ENCODE data around the gene RASAL2.

Gene RASAL2

DNA sequence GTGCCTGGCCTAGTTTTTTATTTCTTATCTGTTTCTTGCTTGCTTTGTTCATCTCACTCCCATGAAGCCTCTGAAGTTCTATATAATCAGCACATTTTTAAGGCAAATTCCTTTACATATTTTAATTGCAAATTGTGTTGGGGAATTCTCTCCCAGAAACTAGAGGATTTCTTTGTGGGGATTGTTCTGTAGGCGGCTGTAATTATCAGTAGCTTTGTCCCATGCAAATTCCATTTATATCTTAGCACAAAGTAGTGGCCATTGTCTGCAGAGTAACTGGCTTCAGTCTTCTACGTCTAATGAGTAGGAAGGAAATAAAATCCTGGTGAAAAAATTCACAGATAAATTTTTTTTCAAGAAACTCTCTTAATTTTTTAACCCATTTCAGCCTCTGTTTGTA, 367.2 kb downstream of the RASAL2 start:
- DNase-seq (ENCODE audit: low read depth), result no peak

DNA sequence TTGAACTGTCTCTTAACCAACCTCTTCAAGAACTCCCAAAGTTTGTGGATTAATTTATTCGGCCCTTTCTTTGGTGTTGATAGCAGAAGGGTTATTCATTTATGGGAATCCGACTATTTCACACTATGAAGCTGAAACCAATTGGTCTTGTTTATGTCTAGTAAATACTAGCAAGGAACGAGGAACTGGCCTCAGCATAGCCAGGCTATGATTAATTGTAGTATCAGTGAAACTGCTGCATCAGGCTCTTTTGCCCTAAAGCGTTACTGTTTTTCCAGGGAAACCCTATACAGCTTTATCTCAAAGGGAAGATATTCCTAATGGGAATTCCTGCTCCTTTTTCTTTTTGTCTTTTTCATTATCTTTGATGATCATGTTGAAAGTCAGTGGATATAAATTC, 367.8 kb downstream of the RASAL2 start:
- DNase-seq (ENCODE audit: low read depth), result peak; percentile 9

DNA sequence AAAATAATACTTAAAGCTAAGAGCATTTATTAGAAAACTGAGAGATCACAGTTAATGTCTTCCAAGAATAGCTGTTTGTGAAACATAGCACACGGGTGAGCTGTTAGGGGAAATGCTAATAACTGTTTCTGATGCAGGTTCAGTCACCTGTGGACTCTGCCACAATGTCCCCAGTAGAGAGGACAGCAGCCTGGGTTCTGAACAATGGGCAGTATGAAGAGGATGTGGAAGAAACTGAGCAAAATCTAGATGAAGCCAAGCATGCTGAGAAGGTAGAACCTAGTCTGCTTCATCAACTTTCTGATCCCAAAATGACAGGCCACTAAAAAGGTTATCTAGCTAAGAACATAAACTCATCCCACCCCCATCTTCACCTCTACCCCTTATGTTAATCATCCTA, 370.2 kb downstream of the RASAL2 start:
- DNase-seq (ENCODE audit: low read depth), result no peak

DNA sequence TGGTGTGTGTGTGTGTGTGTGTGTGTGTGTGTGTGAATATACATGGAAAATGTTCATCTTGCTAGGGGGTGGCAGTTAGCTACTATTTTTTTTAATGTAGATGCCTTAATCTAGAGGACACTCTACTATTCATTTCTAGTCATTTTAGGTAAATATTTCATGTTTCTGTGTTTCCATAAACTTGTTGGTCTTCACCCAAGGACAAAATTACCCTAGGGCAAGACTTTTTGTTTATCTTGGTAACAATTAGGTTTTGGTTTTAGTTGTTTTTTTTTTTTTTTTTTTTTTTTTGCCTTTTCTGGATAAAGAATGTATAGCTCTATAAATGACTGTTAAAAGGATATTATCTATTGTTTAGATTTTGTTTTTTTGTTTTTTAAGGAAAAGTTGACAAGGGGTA, 370.7 kb downstream of the RASAL2 start:
- peak; percentile 57 for DNase-seq (ENCODE audit: low read depth)

DNA sequence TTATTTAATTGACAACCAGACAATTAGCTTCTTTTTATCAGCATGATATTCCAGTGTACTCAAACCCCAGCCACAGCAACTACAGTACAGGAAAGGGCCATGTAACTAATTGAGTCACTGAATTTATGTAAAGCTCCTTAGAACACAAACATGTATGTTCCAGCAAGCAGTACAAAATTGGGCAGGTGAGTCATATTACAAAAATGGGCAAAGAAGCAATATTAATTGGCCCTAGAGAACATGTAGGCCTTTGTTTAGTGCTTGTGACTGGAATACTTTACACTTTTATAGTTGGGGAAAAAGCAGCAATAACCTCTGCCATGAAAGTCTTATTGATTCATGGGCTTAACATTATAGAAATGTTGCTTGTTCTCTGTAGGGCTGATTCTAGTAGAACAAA, 371.1 kb downstream of the RASAL2 start:
- DNase-seq (ENCODE audit: low read depth), result peak; percentile 49

DNA sequence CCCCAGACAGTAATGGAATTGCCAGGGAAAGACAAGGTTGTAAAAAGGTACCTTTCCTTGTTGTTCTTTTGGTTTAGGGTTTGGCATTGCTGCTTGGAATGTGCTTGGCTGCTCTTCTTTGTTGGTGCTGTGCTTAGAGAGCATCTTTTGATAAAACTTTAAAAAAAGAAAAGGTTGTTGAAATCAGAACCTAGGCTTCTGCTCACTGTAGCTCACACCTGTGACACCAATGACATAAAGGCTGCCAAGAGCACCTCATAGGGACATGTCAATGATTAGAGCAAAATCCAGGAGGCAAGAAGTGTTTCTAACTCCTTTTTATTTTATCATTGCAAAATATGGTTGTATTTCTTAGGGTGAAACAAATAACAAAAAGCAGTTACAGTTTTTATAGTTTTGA, 373.9 kb downstream of the RASAL2 start:
- DNase-seq (ENCODE audit: low read depth), result no peak

DNA sequence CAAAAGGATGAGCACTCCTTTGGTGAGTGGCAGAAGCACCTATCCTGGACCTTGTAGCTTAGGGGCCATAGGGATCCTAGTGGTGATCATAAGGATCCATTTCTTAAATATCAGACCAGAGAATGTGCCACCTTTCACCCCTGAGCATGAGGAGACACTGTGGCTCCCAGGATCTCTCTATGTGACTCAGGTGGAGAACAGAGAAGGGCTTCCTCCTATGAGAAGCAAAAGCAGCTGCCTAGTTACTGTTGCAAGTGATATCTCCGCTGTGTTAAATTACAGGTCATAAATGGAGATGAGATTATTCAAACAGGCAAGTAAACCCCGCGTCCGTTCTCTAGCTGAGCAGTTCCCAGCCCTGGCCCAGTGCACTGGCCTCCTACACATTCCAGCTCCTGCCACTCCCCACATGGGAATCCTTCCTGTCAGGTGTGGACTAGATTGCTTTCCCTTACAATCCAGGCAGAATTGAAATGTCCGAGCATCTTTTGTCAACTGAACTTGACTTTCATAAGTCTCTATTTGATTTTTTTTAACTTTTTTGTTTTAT, 376.6 kb downstream of the RASAL2 start:
- DNase-seq (ENCODE audit: low read depth), result no peak

DNA sequence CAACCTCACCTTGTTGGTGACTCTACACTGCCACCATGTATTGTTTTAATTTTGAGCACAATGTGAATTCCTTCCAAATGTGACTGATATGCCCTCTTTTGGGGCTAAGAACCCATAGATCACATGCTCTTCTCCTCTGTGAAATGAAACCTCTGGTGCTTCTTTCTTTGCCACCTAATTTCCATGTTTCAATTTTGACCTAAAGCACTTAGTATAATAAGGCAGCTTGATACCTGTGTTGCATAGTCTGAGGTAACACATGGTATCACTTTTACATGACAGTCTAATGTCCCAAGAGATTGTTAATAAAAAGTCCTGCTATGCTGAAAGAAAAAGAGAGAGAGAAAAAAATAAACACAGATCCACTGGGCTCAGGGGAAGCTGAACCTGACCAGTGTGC, 378.6 kb downstream of the RASAL2 start:
- no peak for DNase-seq (ENCODE audit: low read depth)

DNA sequence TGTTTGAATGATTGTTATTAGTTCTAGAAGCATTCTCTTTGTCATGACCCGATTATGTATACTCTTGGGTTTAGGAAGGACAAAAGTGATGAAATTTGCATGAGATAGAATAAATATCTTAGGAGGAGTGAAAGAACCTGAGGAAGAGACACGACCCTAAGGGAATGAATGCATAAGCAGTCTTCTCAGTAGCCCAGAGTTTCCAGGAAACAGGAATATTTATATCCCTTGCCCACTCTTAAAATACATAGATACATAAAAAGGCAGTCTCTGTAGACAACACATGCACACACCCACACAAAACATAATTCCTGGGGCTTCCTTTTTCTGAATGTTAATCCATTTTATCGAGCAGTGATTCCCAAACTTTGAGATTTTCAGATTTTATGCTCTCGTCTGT, 383.5 kb downstream of the RASAL2 start:
- no peak for DNase-seq (ENCODE audit: low read depth)

DNA sequence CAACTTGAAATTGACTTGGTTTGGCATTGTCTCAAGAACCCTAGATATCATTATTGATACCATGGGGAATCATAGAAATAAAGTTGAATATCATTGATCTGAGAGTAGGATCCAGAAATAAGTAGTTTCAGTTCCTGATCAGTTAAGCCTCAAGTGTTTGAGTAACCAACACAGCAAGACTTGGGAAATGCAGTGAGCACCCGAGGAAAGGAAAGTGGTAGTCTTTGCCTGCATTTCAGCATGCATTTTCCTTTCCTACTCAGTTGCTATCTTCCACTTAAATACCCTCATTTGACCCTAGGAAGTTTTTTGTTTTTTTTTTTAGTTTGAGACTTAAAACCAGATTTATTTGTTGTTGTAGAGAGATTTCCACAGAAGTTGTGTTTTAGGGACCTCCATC, 383.9 kb downstream of the RASAL2 start:
- no peak for DNase-seq (ENCODE audit: low read depth)

DNA sequence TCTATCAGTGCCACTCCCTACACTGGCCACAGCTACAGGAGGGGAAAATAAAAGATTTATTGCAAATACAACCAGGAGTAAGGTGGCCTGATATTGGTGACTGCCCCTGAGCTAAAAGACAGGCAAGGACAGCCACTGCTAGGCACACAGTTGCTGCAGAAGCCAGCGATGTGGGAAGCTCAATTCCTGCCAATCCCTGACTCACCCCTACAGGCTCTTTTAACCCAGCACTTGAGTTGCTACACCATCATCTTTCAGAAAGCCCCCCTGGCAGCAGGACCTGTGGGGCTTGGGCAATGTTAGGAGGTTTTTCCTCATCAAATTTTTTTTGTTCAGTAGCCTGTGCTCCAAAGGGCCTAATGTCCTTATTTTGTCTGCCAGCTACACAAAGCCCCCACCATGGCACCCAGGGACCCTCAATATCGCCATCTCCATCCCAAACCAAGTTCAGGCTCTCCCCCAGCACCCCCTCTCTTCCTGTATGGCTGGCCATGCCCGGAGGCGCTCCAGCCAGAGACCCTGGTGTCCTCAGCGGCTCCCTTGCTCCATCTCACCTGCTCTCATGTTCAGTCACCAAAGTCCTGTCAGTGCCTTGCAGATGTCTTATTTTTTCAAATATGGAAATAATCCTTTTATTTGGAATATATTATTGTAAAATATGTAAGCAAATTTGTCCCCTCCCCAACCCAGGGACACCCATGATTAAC, 389.5 kb downstream of the RASAL2 start:
- DNase-seq (ENCODE audit: low read depth), result no peak

DNA sequence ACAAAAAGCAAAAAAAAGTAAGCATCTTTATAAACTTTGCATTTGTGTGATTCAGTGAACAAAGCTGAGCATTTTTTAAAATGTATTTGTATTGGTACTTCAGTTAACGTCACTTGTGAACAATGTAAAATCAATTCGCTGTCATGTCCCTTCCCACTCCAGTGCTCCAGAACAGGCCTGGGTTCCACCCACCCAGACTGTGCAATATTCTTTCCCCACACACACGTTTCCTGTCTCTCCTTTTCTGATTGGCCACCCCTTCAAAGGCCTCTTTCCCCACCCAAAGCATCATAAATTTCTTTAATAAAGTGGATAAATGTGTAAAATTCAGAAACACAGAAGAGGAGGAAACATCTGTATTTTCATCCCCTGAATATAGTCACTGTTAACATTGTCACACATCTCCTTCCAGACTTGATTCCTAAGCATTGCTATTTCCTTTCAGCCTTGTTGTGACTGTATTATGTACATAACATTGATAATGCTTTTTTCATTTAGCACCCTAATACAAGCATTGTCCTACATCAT, 390.9 kb downstream of the RASAL2 start:
- no peak for DNase-seq (ENCODE audit: low read depth)

DNA sequence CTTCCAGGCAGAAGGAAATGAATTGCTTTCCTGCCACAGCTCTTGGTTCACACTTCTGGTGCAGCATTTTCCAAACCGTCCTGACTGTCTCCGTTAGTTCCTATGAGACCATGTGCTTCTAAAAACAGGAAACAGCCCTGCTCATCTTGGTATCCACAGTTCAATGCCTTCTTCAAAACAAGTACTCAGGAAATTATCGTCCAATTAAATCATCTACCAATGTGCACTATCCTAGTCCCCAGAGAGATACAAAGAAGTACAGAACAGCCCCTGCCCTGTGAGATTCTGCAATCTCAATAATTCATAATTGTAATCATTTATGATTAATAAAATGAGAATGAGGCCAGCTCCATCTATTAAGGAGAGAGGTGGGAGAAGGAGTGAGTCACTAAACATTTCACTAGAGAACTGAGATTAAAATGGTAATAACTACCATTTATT, 391.7 kb downstream of the RASAL2 start:
- no peak for DNase-seq (ENCODE audit: low read depth)

DNA sequence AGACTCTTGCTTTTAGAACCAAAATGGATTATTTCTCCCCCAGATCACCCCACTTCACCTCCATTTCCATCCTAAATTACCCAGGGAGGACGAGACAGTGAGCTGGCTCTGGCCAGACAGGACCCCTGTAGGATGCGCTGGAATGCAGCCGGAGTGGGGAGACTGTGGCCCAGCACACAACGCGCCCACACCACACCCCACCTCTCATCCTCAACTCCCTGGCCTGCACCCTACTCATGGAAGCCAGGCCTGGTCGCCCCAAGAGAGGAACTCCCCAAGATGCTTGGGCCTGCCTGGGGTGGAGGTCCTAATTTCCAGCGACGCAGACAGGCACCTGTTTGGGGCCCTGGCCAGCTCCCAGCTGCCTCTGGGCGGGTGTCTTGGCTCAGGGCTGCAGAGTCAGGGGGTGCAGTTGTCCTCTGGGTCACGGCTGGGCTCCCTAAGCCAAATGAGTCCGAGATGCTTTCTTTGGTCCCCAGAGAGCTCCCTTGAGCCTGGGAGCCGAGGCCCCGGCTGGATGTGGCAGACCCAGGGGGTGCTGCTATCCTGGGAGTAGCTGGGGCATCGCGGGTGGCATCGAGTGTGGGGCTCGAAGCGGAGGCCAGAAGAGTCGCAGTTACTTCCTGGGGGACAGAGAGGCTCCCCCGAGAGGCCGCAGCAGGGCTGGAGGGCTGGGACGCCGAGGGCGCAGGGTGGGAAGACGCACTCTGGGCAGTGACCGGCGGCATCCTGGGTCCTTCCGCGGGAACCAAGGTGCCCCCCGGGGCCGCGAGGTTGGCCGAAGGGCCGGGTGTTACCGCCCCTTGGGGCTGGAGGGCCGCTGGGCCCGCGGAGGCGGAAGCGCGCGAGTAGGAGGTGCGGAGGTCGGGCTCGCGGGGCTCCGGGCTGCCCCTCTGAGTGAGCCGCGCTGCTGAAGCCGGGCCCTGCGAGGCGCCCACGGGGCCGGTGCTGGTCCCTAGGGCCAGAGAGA, 392.5 kb downstream of the RASAL2 start:
- DNase-seq (ENCODE audit: low read depth), result no peak

DNA sequence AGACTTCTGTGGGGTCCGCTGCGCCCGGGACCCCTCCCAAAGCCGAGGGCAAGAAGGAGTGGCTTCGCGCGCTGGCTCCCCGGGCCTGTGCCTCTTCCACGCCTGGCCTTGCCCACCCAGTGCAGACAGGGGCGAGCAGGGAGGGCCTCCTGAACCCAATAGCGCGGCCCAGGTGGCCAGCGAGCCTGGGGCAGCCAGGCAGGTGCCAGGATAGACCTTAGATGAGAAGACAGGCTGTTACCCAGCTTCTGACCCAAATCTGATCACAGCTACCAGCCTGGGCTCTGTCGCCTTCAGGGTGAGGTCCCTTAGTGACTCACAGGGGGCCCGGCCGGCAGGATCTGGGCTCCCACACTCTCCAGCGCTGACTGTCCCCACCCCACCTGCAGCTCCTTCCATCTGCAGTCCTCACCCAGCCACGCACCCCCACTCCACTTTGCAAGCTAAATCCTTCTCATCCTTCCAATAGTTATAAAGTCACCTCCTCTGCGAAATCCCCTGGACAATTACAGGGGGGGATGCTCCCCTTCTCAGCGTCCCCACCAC, 393.2 kb downstream of the RASAL2 start:
- no peak for DNase-seq (ENCODE audit: low read depth)

DNA sequence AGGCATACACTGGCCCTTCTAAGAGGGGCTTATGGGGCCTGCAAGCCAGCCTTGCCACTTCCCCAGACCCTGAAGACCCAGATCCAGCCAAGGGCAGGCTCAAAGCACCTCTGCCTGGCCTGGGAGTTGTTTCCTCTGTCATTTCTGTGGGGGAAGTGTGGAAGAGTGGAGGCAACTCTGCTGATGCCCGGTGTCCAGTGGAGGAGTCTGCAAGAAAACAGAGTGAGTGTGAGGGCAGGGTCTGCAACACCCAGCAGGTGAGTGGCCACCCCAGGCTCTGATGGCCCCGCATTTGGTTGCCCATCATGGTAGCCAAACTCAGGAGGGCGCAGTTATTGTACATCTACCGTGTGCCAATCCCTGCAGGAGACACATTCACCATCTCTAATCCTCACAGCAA, 394.5 kb downstream of the RASAL2 start:
- no peak for DNase-seq (ENCODE audit: low read depth)

DNA sequence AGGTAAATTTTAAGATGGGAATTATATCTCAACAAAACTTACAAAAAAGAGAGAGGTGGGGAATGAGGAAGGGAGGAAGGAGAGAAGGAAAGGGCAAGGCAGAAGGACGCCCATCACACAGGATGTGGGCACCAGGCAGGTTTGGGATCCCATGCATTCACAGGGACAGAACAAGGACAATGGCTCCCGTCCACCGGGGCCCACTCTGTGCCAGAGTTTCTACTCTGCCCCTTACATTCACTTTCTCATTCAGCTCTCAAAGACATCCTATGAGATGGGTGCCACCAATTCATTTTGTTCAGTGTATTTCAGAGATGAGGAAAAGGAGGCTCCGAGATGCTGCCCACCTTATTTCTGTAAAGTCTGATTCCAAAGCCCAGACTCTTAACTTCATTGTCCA, 395.5 kb downstream of the RASAL2 start:
- DNase-seq (ENCODE audit: low read depth), result no peak

DNA sequence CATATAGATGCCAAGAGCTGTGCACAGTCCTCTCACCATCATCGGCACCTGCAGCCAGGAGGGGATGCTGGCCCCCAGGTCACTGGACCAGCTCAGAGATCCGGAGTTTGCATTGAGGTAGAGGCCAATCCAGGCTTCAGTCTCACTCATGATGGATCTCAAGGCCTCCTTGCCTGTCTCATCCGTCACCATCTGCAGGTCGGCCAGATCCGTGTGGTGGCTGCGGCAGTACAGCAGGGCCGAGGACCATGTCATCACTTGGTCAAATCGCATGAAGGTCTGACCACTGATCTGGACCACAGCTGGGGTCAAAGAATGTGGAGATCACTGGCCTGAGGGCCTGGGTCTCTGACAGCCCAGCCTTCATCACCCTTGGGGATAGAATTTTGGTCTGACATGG, 396.2 kb downstream of the RASAL2 start:
- no peak for DNase-seq (ENCODE audit: low read depth)

DNA sequence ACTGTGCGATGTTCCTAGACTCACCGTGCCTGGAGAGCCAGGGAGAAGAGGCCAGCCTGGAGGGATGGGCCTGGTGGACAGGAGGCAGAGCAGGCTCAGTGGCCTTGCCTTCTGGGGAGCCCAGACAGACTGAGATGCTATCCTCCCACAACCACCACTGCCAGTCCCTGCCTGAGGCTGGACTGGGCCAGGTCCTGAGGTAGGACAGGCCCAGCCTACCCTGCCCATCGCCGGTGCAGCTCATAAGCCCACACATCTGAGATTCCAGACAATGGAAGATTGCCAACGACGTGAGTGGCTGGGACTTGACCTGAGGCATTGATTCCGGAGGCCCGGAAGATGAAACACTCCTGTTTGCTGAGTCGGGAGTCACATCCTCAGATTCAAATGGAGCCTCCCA, 397.1 kb downstream of the RASAL2 start:
- no peak for DNase-seq (ENCODE audit: low read depth)

DNA sequence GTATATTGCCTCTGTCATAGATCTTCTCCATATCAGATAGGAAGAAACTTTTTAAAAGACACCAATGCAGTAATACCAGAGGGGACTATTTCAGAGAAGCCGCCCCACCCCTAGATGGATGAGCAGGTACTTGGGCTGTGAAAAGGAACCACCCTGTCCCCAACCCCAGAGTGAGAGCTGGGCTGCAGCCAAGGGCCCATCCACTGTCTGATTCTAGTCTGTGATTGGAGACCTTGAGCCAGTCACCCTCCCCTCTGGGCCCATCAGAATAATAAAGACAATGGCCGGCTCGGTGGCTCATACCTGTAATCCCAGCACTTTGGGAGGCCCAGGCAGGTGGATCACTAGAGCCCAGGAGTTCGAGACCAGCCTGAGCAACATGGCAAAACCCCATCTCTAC, 397.8 kb downstream of the RASAL2 start:
- DNase-seq (ENCODE audit: low read depth), result no peak

DNA sequence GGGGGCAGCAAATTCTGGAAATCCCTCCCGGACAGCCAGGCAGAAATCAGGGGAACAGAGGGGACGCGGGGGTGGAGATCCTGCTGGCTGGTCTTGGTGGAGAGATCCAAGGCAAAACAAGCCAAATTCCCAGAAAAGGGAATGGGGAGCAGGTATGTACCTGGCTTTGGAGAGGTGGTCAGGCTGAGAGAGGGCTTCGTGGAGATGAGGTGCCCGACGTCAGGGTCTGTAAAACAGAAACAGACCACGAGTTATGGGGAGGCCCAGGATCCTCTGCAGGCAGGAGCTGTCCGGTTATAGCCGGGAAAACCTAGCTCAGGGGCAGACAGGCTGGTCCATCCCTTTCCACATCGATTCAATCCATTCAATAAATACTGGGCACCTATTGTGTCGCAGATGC, 398.4 kb downstream of the RASAL2 start:
- DNase-seq (ENCODE audit: low read depth), result no peak

DNA sequence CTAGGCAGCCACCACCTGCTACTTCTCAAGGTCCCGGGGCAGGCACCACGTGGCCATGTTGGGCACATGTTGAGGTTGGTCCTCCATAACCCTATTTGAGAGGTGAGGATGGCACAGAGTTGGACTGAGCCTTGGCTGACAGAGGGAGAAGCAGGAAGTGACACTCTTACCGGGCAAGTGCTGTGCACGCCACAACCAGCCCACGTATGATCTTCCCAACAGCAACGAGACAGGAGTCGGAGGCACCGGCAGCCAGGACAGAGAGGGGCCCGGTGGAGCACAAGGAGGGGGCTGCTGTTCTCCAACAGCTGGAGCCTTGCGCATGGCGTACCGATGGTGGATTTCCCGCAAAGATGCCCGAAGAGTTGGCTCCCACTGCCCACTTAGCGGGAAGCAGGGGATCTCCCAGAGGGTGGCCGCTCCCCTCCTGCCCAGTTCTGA, 399.4 kb downstream of the RASAL2 start:
- DNase-seq (ENCODE audit: low read depth), result no peak

Data from fibroblast of gingiva (primary cell).